ENCODE data around the gene TAF1C.

TAF1C gene

GRCh38 chr16:84234321-84235241 is 47.7 kb upstream of the TAF1C start:
- CTCF ChIA-PET, result interaction anchor here (1.5 kb wide), 1 partner anchor 11 kb away, joined by 3 read pairs; no protein-coding TSS in a partner anchor
- H3K36me3 ChIP-seq (ENCODE audit: control insufficient read depth in 2 of 2, insufficient read depth in 1 of 2, low read length in 2 of 2), result no peaks in the 10 kb centered on the region

GRCh38 chr16:84233748-84234147 is 46.9 kb upstream of the TAF1C start:
- H3K27ac ChIP-seq (ENCODE audit: extremely low read depth, low read depth, low read length), result no peak overlapping the region
- TF ChIP-seq ZNF214 (tag by site-specific recombination; IDR thresholded peaks at IDR 0.05; ENCODE audit: borderline replicate concordance), result no peak
- TF ChIP-seq RBAK (tag by site-specific recombination; IDR thresholded peaks at IDR 0.05), result no peak
- no peak for TF ChIP-seq ZNF677 (tag by site-specific recombination; IDR thresholded peaks at IDR 0.05)
- TF ChIP-seq ZNF157 (tag by site-specific recombination; IDR thresholded peaks at IDR 0.05), result no peak
- no peak for TF ChIP-seq ZNF132 (tag by site-specific recombination; IDR thresholded peaks at IDR 0.05; ENCODE audit: borderline replicate concordance)
- no peak for TF ChIP-seq KLF1 (tag by site-specific recombination; IDR thresholded peaks at IDR 0.05)
- TF ChIP-seq ZNF513 (tag by site-specific recombination; IDR thresholded peaks at IDR 0.05), result no peak
- TF ChIP-seq ZNF664 (tag by site-specific recombination; IDR thresholded peaks at IDR 0.05), result no peak
- TF ChIP-seq SALL2 (tag by site-specific recombination; IDR thresholded peaks at IDR 0.05; ENCODE audit: borderline replicate concordance), result no peak
- CTCF ChIA-PET, result interaction anchor here (1.5 kb wide), 1 partner anchor 10 kb away, joined by 3 read pairs; no protein-coding TSS in a partner anchor
- POLR2A ChIA-PET, result no interaction called here
- no peaks in the 10 kb centered on the region for H3K9me3 ChIP-seq (ENCODE audit: control insufficient read depth, insufficient read depth, low read depth, low read length)
- no peak overlapping the region for H3K4me3 ChIP-seq (ENCODE audit: low read depth, low read length)
- no peaks in the 10 kb centered on the region for H3K4me1 ChIP-seq (ENCODE audit: control insufficient read depth, insufficient read depth, low read length)
- no peaks in the 10 kb centered on the region for H3K36me3 ChIP-seq (ENCODE audit: control insufficient read depth in 2 of 2, insufficient read depth in 1 of 2, low read length in 2 of 2)

More at GRCh38 chr16:84234321-84235241, 47.7 kb upstream of the TAF1C start:
- TF ChIP-seq FEZF1 (tag by site-specific recombination; IDR thresholded peaks at IDR 0.05), result no peak
- Histone ChIP-seq H3K27ac (ENCODE audit: extremely low read depth, low read depth, low read length) (no peak overlapping the region), H3K4me3 (ENCODE audit: low read depth, low read length) (no peak overlapping the region), H3K4me1 (ENCODE audit: control insufficient read depth, insufficient read depth, low read length) (no peaks in the 10 kb centered on the region), H3K9me3 (ENCODE audit: control insufficient read depth, insufficient read depth, low read depth, low read length) (no peaks in the 10 kb centered on the region)
- POLR2A ChIA-PET, result no interaction called here

GRCh38 chr16:84232969-84233368 is 46.1 kb upstream of the TAF1C start:
- ChIA-PET CTCF (interaction anchor here (0.7 to 1.5 kb wide), 2 partner anchors 9 to 44 kb away, joined by 3 read pairs; no protein-coding TSS in a partner anchor), POLR2A (no interaction called here)
- no peak overlapping the region for H3K4me3 ChIP-seq (ENCODE audit: low read depth, low read length)
- TF ChIP-seq ZNF777 (tag by site-specific recombination; IDR thresholded peaks at IDR 0.05; ENCODE audit: borderline replicate concordance), result no peak
- no peak for TF ChIP-seq ZNF585B (tag by site-specific recombination; IDR thresholded peaks at IDR 0.05)
- no peak for TF ChIP-seq ZNF148 (tag by site-specific recombination; IDR thresholded peaks at IDR 0.05; ENCODE audit: borderline replicate concordance)
- no peak for TF ChIP-seq ZNF510 (tag by site-specific recombination; IDR thresholded peaks at IDR 0.05; ENCODE audit: insufficient replicate concordance)
- TF ChIP-seq ZNF19 (tag by site-specific recombination; IDR thresholded peaks at IDR 0.05; ENCODE audit: low read depth), result no peak
- TF ChIP-seq ZNF24 (tag by site-specific recombination; IDR thresholded peaks at IDR 0.05), result peak; percentile 48; the same call in 1 of the 2 replicates
- TF ChIP-seq ZNF747 (tag by site-specific recombination; IDR thresholded peaks at IDR 0.05), result no peak
- TF ChIP-seq EGR2 (tag by site-specific recombination; IDR thresholded peaks at IDR 0.05; ENCODE audit: low read depth), result no peak
- H3K36me3 ChIP-seq (ENCODE audit: control insufficient read depth in 2 of 2, insufficient read depth in 1 of 2, low read length in 2 of 2), result no peaks in the 10 kb centered on the region
- no peaks in the 10 kb centered on the region for H3K4me1 ChIP-seq (ENCODE audit: control insufficient read depth, insufficient read depth, low read length)
- no peak overlapping the region for H3K27ac ChIP-seq (ENCODE audit: extremely low read depth, low read depth, low read length)
- H3K9me3 ChIP-seq (ENCODE audit: control insufficient read depth, insufficient read depth, low read depth, low read length), result no peaks in the 10 kb centered on the region
